Measurements from ENCODE around the gene F2RL2. TPM values are rescaled to one million over a fixed set of nuclear protein-coding genes. Genes with fewer than 3 reads are reported as not detected.
A peak's percentile ranks its signal among the peaks of the same experiment; 100 is the strongest.

Gene F2RL2
- total and polyA plus RNA-seq, 10 of the 15 experiments (the other 5 are each of a cell fraction or from before 2014, with no cell fraction given) = 0.03 to 0.24 (median 0.08) TPM; not detected in 5

GRCh38 chr5:76576450-76576849, 46.8 kb downstream of the F2RL2 start (continued):
- TF ChIP-seq RELB (IDR thresholded peaks at IDR 0.05; ENCODE audit: low read depth) (no peak), BRCA1 (IDR thresholded peaks at IDR 0.05; ENCODE audit: low read depth, low read length) (no peak)

- Histone ChIP-seq H3K27me3 (replicated peaks in 1 of 2; ENCODE audit: control insufficient read depth in 2 of 2, insufficient read depth in 2 of 2, low read length in 1 of 2) (no peaks in the 10 kb centered on the region), H3K9me3 (replicated peaks; ENCODE audit: control insufficient read depth, insufficient read depth, low read length) (no peaks in the 10 kb centered on the region), H3K4me3 (no peak overlapping the region), H2AFZ (ENCODE audit: control insufficient read depth, low read depth, low read length) (no peak overlapping the region), H3K4me1 (ENCODE audit: control insufficient read depth, insufficient read depth, low read length) (no peaks in the 10 kb centered on the region), H3K4me2 (ENCODE audit: control insufficient read depth, insufficient read depth) (no peak overlapping the region), H3K79me2 (ENCODE audit: control insufficient read depth, insufficient read depth, low read length) (no peaks in the 10 kb centered on the region), H4K20me1 (ENCODE audit: control insufficient read depth, insufficient read depth) (no peaks in the 10 kb centered on the region), H3K36me3 (ENCODE audit: control insufficient read depth in 2 of 2, insufficient read depth in 2 of 2, low read length in 1 of 2) (no peaks in the 10 kb centered on the region; a peak in 2 of 4 replicates), H3K9ac (ENCODE audit: control insufficient read depth, insufficient read depth, low read length) (no peak overlapping the region), H3K27ac (ENCODE audit: control insufficient read depth, insufficient read depth) (no peak overlapping the region)
- DNase-seq (ENCODE audit: low read depth, low spot score) = no peak
- no peak for TF ChIP-seq CBFB (IDR thresholded peaks at IDR 0.05; ENCODE audit: low read depth)
- 0 out of 6 replicates have a peak, but pooled peaks of 1 of the 3 experiments have one; percentile 6 for TF ChIP-seq CTCF (IDR thresholded peaks at IDR 0.05 in 2 of 3, conservative IDR thresholded peaks at IDR 0.05 in 1 of 3; ENCODE audit: control insufficient read depth in 2 of 3, extremely low read depth in 1 of 3, insufficient read depth in 1 of 3, low read depth in 3 of 3, low read length in 3 of 3)
- peak; percentile 45; the same call in 1 of the 2 replicates for TF ChIP-seq MEF2A (IDR thresholded peaks at IDR 0.05; ENCODE audit: insufficient read depth, low read depth, low read length)
- no peak for TF ChIP-seq IRF5 (IDR thresholded peaks at IDR 0.05; ENCODE audit: borderline replicate concordance)
- TF ChIP-seq MEF2B (IDR thresholded peaks at IDR 0.05; ENCODE audit: partially characterized antibody, poor library complexity, severe bottlenecking) = peak; percentile 46
- ChIA-PET SMC1A (ENCODE audit: uncharacterized antibody, unreplicated experiment) (interaction anchor here (0.6 to 4.4 kb wide), 9 partner anchors 9 to 169 kb away, joined by 3 to 28 read pairs (median 6); partner anchors contain the start of gene IQGAP2), RAD21 (ENCODE audit: unreplicated experiment) (interaction anchor here (1.6 to 2.0 kb wide), 2 partner anchors 10 to 166 kb away, joined by 4 to 12 read pairs; no protein-coding TSS in a partner anchor), CTCF (interaction anchor here (0.6 to 5.3 kb wide), 11 partner anchors 9 to 244 kb away, joined by 3 to 40 read pairs (median 3); no protein-coding TSS in a partner anchor), POLR2A (interaction anchor here (0.5 to 0.6 kb wide), 3 partner anchors 156 to 277 kb away, joined by 3 to 4 read pairs (median 3); no protein-coding TSS in a partner anchor)
- peak; percentile 36; the same call in 1 of the 3 replicates for ATAC-seq
- intact Hi-C loops (cut with micrococcal nuclease; ENCODE audit: unreplicated experiment) (no loop called here), in situ Hi-C loops (cut with MboI) (no loop called here)
- no peak for FAIRE-seq
- no TSS peak for BruUV-seq (replicated peaks)
Observed at GRCh38 chr5:76571559-76571958, 51.6 kb downstream of the F2RL2 start.
